H1 (cell line): ENCODE data around the gene UGT1A3. TPM values are rescaled to one million over a fixed set of nuclear protein-coding genes. Genes with fewer than 3 reads are reported as not detected.

Experiments used
- CTCF ChIA-PET: fragments of 300-600 bp; sonication (Branson Sonifier 250); formaldehyde crosslinking; loops from one replicate; lab custom pipeline; 2021; ENCODE audit not compliant: partially characterized antibody; lab: Charles Lee
- POLR2A ChIA-PET: fragments of 300-600 bp; sonication (Branson Sonifier 250); formaldehyde crosslinking; loops from one replicate; lab custom pipeline; 2021; ENCODE audit warnings: inconsistent platforms; ENCODE audit not compliant: partially characterized antibody; lab: Charles Lee
- DNase-seq, 2 experiments: peaks; one replicate each; pipeline versions ENCODE4 v3.0.0 to v3.0.0-alpha.2; 2010 to 2022; ENCODE audit warnings: low spot score in 2 of 2, low read depth in 1 of 2, mixed read lengths in 1 of 2
- FAIRE-seq: peaks from 2 replicates; lab custom pipeline; 2011; peaks lifted over from hg19 to GRCh38; lab: Jason Lieb, UNC
- H2AFZ ChIP-seq: 2 replicates; pipeline ENCODE4 v1.8.1; 2012; ENCODE audit warnings: low read length, inconsistent platforms
- H2AK5ac ChIP-seq: 2 replicates; pipeline ENCODE4 v1.6.1; 2013; ENCODE audit warnings: low read depth, low read length
- H2BK120ac ChIP-seq: replicated peaks from 2 replicates; pipeline ENCODE3; 2013; ENCODE audit warnings: low read depth, low read length, inconsistent platforms
- H2BK12ac ChIP-seq: 2 replicates; pipeline ENCODE4 v1.6.1; 2013; ENCODE audit warnings: low read depth, low read length
- H2BK15ac ChIP-seq: 2 replicates; pipeline ENCODE4 v1.6.1; 2013; ENCODE audit warnings: low read length
- H2BK20ac ChIP-seq: 2 replicates; pipeline ENCODE4 v1.6.1; 2013; ENCODE audit warnings: low read length
- H2BK5ac ChIP-seq: 2 replicates; pipeline ENCODE4 v1.6.1; 2013; ENCODE audit warnings: low read depth, low read length
- H3K14ac ChIP-seq: 2 replicates; pipeline ENCODE4 v1.6.1; 2013; ENCODE audit warnings: inconsistent platforms; ENCODE audit not compliant: insufficient read length
- H3K18ac ChIP-seq: 2 replicates; pipeline ENCODE4 v1.6.1; 2013; ENCODE audit warnings: low read length; ENCODE audit errors: extremely low read depth
- H3K23ac ChIP-seq: 2 replicates; pipeline ENCODE4 v1.6.1; 2013; ENCODE audit warnings: inconsistent platforms; ENCODE audit not compliant: insufficient read length
- H3K23me2 ChIP-seq: 2 replicates; pipeline ENCODE4 v1.6.1; 2013; ENCODE audit warnings: low read depth, low read length
- H3K27ac ChIP-seq: 2 replicates; pipeline ENCODE4 v1.6.1; 2011; ENCODE audit warnings: low read depth, low read length, inconsistent platforms
- H3K27me3 ChIP-seq, 4 experiments: replicated peaks in 1 of 4; 1 replicate in 1 of 4; 2 replicates in 3 of 4; pipeline versions ENCODE4 v1.6.1 to v1.8.1; 2011 to 2013; ENCODE audit warnings: low read length in 3 of 4, mild to moderate bottlenecking in 3 of 4, inconsistent platforms in 2 of 4, mixed read lengths in 2 of 4, moderate library complexity in 1 of 4; ENCODE audit not compliant: control insufficient read depth in 3 of 4, insufficient read depth in 3 of 4; ENCODE audit errors: extremely low read depth in 1 of 4
- H3K36me3 ChIP-seq, 4 experiments: 2 replicates each; pipeline versions ENCODE4 v1.6.1 to v1.8.1; 2011 to 2013; ENCODE audit warnings: mild to moderate bottlenecking in 4 of 4, low read length in 3 of 4, moderate library complexity in 2 of 4, control low read depth in 1 of 4, inconsistent platforms in 1 of 4; ENCODE audit not compliant: insufficient read depth in 4 of 4, control insufficient read depth in 2 of 4
- H3K4ac ChIP-seq: replicated peaks from 2 replicates; pipeline ENCODE3; 2013; ENCODE audit warnings: low read length, low read depth, mixed read lengths, inconsistent platforms; ENCODE audit not compliant: insufficient read length
- H3K4me1 ChIP-seq, 4 experiments: replicated peaks in 1 of 4; 1 replicate in 1 of 4; 2 replicates in 3 of 4; pipeline versions ENCODE4 v1.6.1 to v1.8.1; 2011 to 2013; ENCODE audit warnings: low read length in 3 of 4, inconsistent platforms in 2 of 4, mixed read lengths in 1 of 4; ENCODE audit not compliant: insufficient read depth in 4 of 4, control insufficient read depth in 3 of 4
- H3K4me2 ChIP-seq, 2 experiments: 2 replicates each; pipeline versions ENCODE4 v1.6.1 to v1.8.1; 2011 to 2013; ENCODE audit warnings: low read depth in 2 of 2, low read length in 2 of 2, control low read depth in 1 of 2, inconsistent platforms in 1 of 2, mild to moderate bottlenecking in 1 of 2; ENCODE audit not compliant: insufficient read depth in 1 of 2
- H3K4me3 ChIP-seq, 4 experiments: fragments of 200-600, 300-600 bp in 1 of 4; sonication (generic), shearing (Covaris generic), sonication (Bioruptor Twin) in 1 of 4; 2 replicates each; pipeline versions ENCODE4 v1.5.1 to v1.8.1; 2011 to 2016; ENCODE audit warnings: low read length in 4 of 4, low read depth in 3 of 4, control low read depth in 2 of 4, inconsistent platforms in 2 of 4, mild to moderate bottlenecking in 2 of 4, mixed read lengths in 1 of 4, moderate library complexity in 1 of 4; ENCODE audit not compliant: insufficient read depth in 2 of 4; ENCODE audit errors: extremely low read depth in 1 of 4
- H3K56ac ChIP-seq: replicated peaks from 2 replicates; pipeline ENCODE3; 2013; ENCODE audit warnings: low read depth, mild to moderate bottlenecking, mixed read lengths, low read length, inconsistent platforms; ENCODE audit not compliant: insufficient read length
- H3K79me1 ChIP-seq: 2 replicates; pipeline ENCODE4 v1.6.1; 2013; ENCODE audit warnings: low read depth, low read length, control low read depth
- H3K79me2 ChIP-seq, 2 experiments: 2 replicates each; pipeline versions ENCODE4 v1.6.1 to v1.8.1; 2012 to 2013; ENCODE audit warnings: low read length in 2 of 2, mild to moderate bottlenecking in 2 of 2, inconsistent platforms in 1 of 2; ENCODE audit not compliant: insufficient read depth in 2 of 2, control insufficient read depth in 1 of 2
- H3K9ac ChIP-seq, 4 experiments: replicated peaks in 1 of 4; 1 replicate in 1 of 4; 2 replicates in 3 of 4; pipeline versions ENCODE4 v1.6.1 to v1.8.1; 2011 to 2013; ENCODE audit warnings: low read depth in 3 of 4, low read length in 3 of 4, control low read depth in 2 of 4, mild to moderate bottlenecking in 2 of 4, moderate library complexity in 2 of 4, inconsistent platforms in 1 of 4; ENCODE audit errors: extremely low read depth in 1 of 4
- H3K9me3 ChIP-seq, 2 experiments: 2 replicates each; pipeline versions ENCODE4 v1.6.1 to v1.8.1; 2012 to 2013; ENCODE audit warnings: mild to moderate bottlenecking in 2 of 2, moderate library complexity in 2 of 2, control low read depth in 1 of 2, inconsistent platforms in 1 of 2, low read depth in 1 of 2, low read length in 1 of 2, mixed read lengths in 1 of 2; ENCODE audit not compliant: insufficient read depth in 2 of 2
- H4K20me1 ChIP-seq, 2 experiments: replicated peaks in 1 of 2; 2 replicates each; pipeline versions ENCODE3 to v1.8.1; 2011 to 2013; ENCODE audit warnings: inconsistent platforms in 2 of 2, low read length in 2 of 2, mild to moderate bottlenecking in 1 of 2; ENCODE audit not compliant: insufficient read depth in 2 of 2, control insufficient read depth in 1 of 2
- H4K5ac ChIP-seq: 2 replicates; pipeline ENCODE4 v1.6.1; 2013; ENCODE audit warnings: low read length, low read depth, mixed read lengths, inconsistent platforms; ENCODE audit not compliant: insufficient read length
- H4K8ac ChIP-seq: 2 replicates; pipeline ENCODE4 v1.8.0; 2013; ENCODE audit warnings: mild to moderate bottlenecking, moderate library complexity, low read length, inconsistent platforms; ENCODE audit not compliant: insufficient read depth; ENCODE audit errors: extremely low read depth
- H4K91ac ChIP-seq: replicated peaks from 2 replicates; pipeline ENCODE3; 2013; ENCODE audit warnings: low read length, mixed read lengths, inconsistent platforms; ENCODE audit not compliant: insufficient read length
- ASH2L ChIP-seq: fragments of 200-600, 300-600 bp; sonication (generic); IDR thresholded peaks from one replicate; pipeline ENCODE4 v1.7.1; 2017; ENCODE audit warnings: low read length
- CTCF ChIP-seq, 3 experiments: IDR thresholded peaks; 1 replicate in 2 of 3; 2 replicates in 1 of 3; pipeline versions ENCODE4 v1.5.1 to v1.6.1; 2011; ENCODE audit warnings: low read length in 3 of 3, mild to moderate bottlenecking in 3 of 3, inconsistent platforms in 2 of 3, low read depth in 1 of 3, moderate library complexity in 1 of 3; ENCODE audit not compliant: insufficient read depth in 1 of 3; ENCODE audit errors: control extremely low read depth in 1 of 3
- EZH2 ChIP-seq: fragments of 200-600 bp; sonication (generic); IDR thresholded peaks from 2 replicates; pipeline ENCODE4 v1.7.1; 2012; ENCODE audit warnings: low read depth, mild to moderate bottlenecking, moderate library complexity, low read length, inconsistent platforms; ENCODE audit not compliant: severe bottlenecking
- HDAC6 ChIP-seq: IDR thresholded peaks from one replicate; pipeline ENCODE4 v1.7.1; 2012; ENCODE audit warnings: low read depth, mild to moderate bottlenecking, inconsistent platforms, low read length, moderate library complexity
- MAFK ChIP-seq: IDR thresholded peaks from 2 replicates; pipeline ENCODE4 v1.6.1; 2012; ENCODE audit warnings: low read depth, mild to moderate bottlenecking, improper control_type of control experiment, low read length
- POLR2AphosphoS5 ChIP-seq: IDR thresholded peaks from 2 replicates; pipeline ENCODE4 v1.6.1; 2011; ENCODE audit warnings: low read depth, low read length
- RAD21 ChIP-seq, 2 experiments: IDR thresholded peaks in 1 of 2; conservative IDR thresholded peaks in 1 of 2; 2 replicates each; pipeline ENCODE4 v1.6.1; 2011; ENCODE audit warnings: low read depth in 2 of 2, low read length in 2 of 2, improper control_type of control experiment in 1 of 2, inconsistent platforms in 1 of 2, mild to moderate bottlenecking in 1 of 2, moderate library complexity in 1 of 2
- SIRT6 ChIP-seq: IDR thresholded peaks from one replicate; pipeline ENCODE4 v1.7.1; 2012; ENCODE audit warnings: low read length, inconsistent platforms
- TCF12 ChIP-seq: IDR thresholded peaks from 2 replicates; pipeline ENCODE4 v1.6.1; 2011; ENCODE audit warnings: low read depth, mild to moderate bottlenecking, low read length
- USF2 ChIP-seq: IDR thresholded peaks from 2 replicates; pipeline ENCODE4 v1.6.1; 2011; ENCODE audit warnings: low read length, improper control_type of control experiment
- WGBS, 2 experiments: shearing (Covaris generic) in 1 of 2; methylation state at CpG; one replicate each; pipeline versions ENCODE4 v1.1.6 to v1.1.7; 2013 to 2015; ENCODE audit warnings: low lambda C conversion rate in 2 of 2, mixed read lengths in 2 of 2, inconsistent platforms in 1 of 2, low coverage in 1 of 2, missing lambda C conversion rate in 1 of 2; ENCODE audit not compliant: insufficient replicate concordance in 2 of 2, insufficient coverage in 1 of 2, insufficient read length in 1 of 2; ENCODE audit errors: extremely low coverage in 1 of 2, missing lambda C conversion rate in 1 of 2; 5-methylcytosine and 5-hydroxymethylcytosine counted together
- polyA plus RNA-seq, 7 experiments: library from polyadenylated mRNA; depleted of rRNA in 3 of 7; stranded (reverse) in 5 of 7; unstranded in 2 of 7; fragments of >200 nt in 5 of 7; fragments of 200-250 nt in 2 of 7; gene quantifications; 1 replicate in 5 of 7; 2 replicates in 1 of 7; 4 replicates in 1 of 7; pipeline versions ENCODE4 v1.2.1 to v1.2.3, GENCODE V29; 2011 to 2013; ENCODE audit warnings: missing spikeins in 2 of 7, mixed read lengths in 2 of 7
- total RNA-seq: library from RNA; stranded (reverse); fragmentation: NEBNext Ultra II Directional; extraction: Animal tissue kit (Norgen Biotek cat#: 25700); gene quantifications from 2 replicates; pipeline ENCODE4 v1.2.1, GENCODE V29; 2021

Gene UGT1A3
- total and polyA plus RNA-seq, 2 of the 8 experiments (the other 6 are each of a cell fraction or from before 2014, with no cell fraction given): not detected

- Histone ChIP-seq H3K27me3 (no peaks in the 10 kb centered on the region), H2BK15ac (no peak overlapping the region), H3K79me2 (no peaks in the 10 kb centered on the region), H4K20me1 (no peaks in the 10 kb centered on the region), H3K4me1 (no peaks in the 10 kb centered on the region), H3K4me3 (no peak overlapping the region), H2AK5ac (no peak overlapping the region), H4K5ac (no peak overlapping the region), H3K9me3 (no peaks in the 10 kb centered on the region), H3K4ac (no peak overlapping the region), H3K79me1 (no peaks in the 10 kb centered on the region), H3K56ac (no peak overlapping the region), H3K14ac (no peak overlapping the region), H2BK120ac (no peak overlapping the region), H4K8ac (no peak overlapping the region), H2BK20ac (no peak overlapping the region), H4K91ac (no peak overlapping the region), H2BK5ac (no peak overlapping the region), H2BK12ac (no peak overlapping the region), H3K36me3 (no peaks in the 10 kb centered on the region), H3K4me2 (no peak overlapping the region), H3K23me2 (no peaks in the 10 kb centered on the region), H3K18ac (no peak overlapping the region), H3K9ac (no peak overlapping the region), H2AFZ (no peak overlapping the region), H3K27ac (no peak overlapping the region), H3K23ac (no peak overlapping the region)
- no peak for FAIRE-seq
- WGBS, 2 experiments: 84% methylated on average over 3 of the region's 3 CpGs; no CpG with 5 or more reads in 1 of the 2 experiments
- POLR2A ChIA-PET: no interaction called here
- DNase-seq: no peak
- CTCF ChIA-PET: interaction anchor here (2.6 kb wide), 1 partner anchor 15 kb away, joined by 11 read pairs; no protein-coding TSS in a partner anchor
- TF ChIP-seq HDAC6: no peak
- no peak for TF ChIP-seq USF2
- no peak for TF ChIP-seq TCF12
- TF ChIP-seq CTCF (IDR thresholded peaks at IDR 0.05; ENCODE audit: control extremely low read depth in 1 of 3, insufficient read depth in 1 of 3, low read depth in 1 of 3, low read length in 3 of 3): no peak
- TF ChIP-seq MAFK: no peak
- no peak for TF ChIP-seq ASH2L
- TF ChIP-seq POLR2AphosphoS5: no peak
- no peak for TF ChIP-seq RAD21 (IDR thresholded peaks at IDR 0.05 in 1 of 2, conservative IDR thresholded peaks at IDR 0.05 in 1 of 2; ENCODE audit: low read depth in 2 of 2, low read length in 2 of 2)
- TF ChIP-seq SIRT6: no peak
- TF ChIP-seq EZH2: no peak
Measured at GRCh38 chr2:233817361-233817911, 88.6 kb downstream of the UGT1A3 start.
